HUES48 (cell line): ENCODE data around the gene LRCH2.
"Not testable (repeated sequence)": the region's sequence is repeated elsewhere in the genome, so short reads cannot be mapped to it uniquely, and the experiment has no call there.

Source experiments
- H3K27ac ChIP-seq: one replicate; pipeline ENCODE4 v1.7.0; 2013; ENCODE audit warnings: low read depth, low read length, inconsistent platforms
- H3K27me3 ChIP-seq: 2 replicates; pipeline ENCODE4 v1.6.1; 2013; ENCODE audit warnings: mild to moderate bottlenecking, low read length; ENCODE audit not compliant: control insufficient read depth, insufficient read depth
- H3K36me3 ChIP-seq: 2 replicates; pipeline ENCODE4 v1.6.1; 2013; ENCODE audit warnings: low read length; ENCODE audit not compliant: control insufficient read depth, insufficient read depth
- H3K4me1 ChIP-seq: 2 replicates; pipeline ENCODE4 v1.6.1; 2013; ENCODE audit warnings: mild to moderate bottlenecking, low read length; ENCODE audit not compliant: control insufficient read depth, insufficient read depth
- H3K4me3 ChIP-seq: 2 replicates; pipeline ENCODE4 v1.5.1; 2013; ENCODE audit warnings: mild to moderate bottlenecking, low read depth, low read length
- H3K9ac ChIP-seq: 2 replicates; pipeline ENCODE4 v1.6.1; 2013; ENCODE audit warnings: mild to moderate bottlenecking, low read depth, low read length, moderate library complexity
- H3K9me3 ChIP-seq: 2 replicates; pipeline ENCODE4 v1.6.1; 2013; ENCODE audit warnings: low read length; ENCODE audit not compliant: control insufficient read depth, insufficient read depth

The LRCH2 gene

DNA sequence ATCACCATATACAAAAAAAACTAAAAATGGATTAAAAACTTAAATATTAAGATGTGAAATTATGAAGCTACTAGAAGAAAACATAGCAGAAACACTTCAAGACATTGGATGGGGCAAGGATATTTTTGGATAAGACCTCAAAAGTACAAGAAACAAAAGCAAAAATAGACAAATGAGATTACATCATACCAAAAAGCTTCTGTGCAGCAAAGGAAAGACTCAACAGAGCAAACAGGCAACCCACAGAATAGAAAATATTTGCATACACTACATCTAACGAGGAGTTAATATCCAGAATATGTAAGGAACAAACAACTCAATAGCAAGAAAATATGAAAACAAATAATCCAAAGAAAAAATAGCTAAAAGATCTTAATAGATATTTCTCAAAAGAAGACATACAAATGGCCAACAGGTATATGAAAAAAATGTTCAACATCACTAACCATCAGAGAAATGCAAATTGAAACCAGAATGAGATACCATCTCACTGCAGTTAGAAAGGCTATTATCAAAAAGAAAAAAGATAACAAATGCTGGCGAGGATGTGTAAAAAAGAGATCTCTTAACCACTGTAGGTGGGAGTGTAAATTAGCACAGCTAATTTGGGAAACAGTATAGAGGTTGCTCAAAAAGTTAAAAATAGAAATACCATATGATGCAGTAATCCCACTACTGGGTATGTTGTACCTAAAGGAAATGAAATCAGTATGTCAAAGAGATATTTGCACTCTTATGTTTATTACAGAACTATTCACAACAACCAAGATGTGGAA, 17.8 kb upstream of the LRCH2 start:
- no peak overlapping the region for H3K27ac ChIP-seq
- H3K9ac ChIP-seq: no peak overlapping the region
- no peaks in the 10 kb centered on the region for H3K9me3 ChIP-seq
- H3K4me1 ChIP-seq: no peaks in the 10 kb centered on the region
- peaks cover 7% of the 10 kb centered on the region; the same call in 1 of the 2 replicates for H3K27me3 ChIP-seq
- H3K36me3 ChIP-seq: no peaks in the 10 kb centered on the region
- H3K4me3 ChIP-seq: no peak overlapping the region

GRCh38 chrX:115237056-115237455, 3.2 kb upstream of the LRCH2 start:
- H3K27me3 ChIP-seq: peaks cover 10% of the 10 kb centered on the region
- H3K9ac ChIP-seq: no peak overlapping the region
- H3K27ac ChIP-seq: no peak overlapping the region
- H3K4me3 ChIP-seq: no peak overlapping the region
- H3K4me1 ChIP-seq: peaks cover 10% of the 10 kb centered on the region; the same call in 1 of the 2 replicates
- no peaks in the 10 kb centered on the region; the same call in 1 of the 2 replicates for H3K9me3 ChIP-seq
- no peaks in the 10 kb centered on the region for H3K36me3 ChIP-seq

- H3K36me3 ChIP-seq: no peaks in the 10 kb centered on the region
- no peak overlapping the region for H3K27ac ChIP-seq
- peaks cover 10% of the 10 kb centered on the region for H3K27me3 ChIP-seq
- peaks cover 14% of the 10 kb centered on the region; the same call in 1 of the 2 replicates for H3K4me1 ChIP-seq
- H3K9me3 ChIP-seq: no peaks in the 10 kb centered on the region; the same call in 1 of the 2 replicates
- H3K9ac ChIP-seq: no peak overlapping the region
- no peak overlapping the region for H3K4me3 ChIP-seq
Observed at GRCh38 chrX:115236560-115236959, 2.7 kb upstream of the LRCH2 start.

DNA sequence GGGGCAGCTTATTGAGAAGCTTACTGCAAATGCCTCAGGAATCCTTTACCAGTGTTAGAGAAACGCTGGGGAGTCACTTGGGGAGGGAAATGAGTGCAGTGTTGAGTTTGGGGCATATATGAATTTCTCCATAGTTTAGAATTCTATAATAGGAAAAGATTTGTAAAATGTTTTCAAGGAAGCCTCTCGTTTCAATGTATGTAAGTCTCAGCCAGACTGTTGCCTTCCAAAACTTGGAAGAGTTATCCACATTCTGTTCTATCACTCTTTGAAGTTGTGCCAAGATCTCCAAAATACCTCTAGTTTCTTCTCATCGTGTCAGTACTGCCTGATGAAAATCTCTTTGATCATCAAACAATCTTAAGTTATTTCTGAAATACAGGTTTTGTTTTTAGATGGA, 565 bp upstream of the LRCH2 start:
- peak overlapping the region; percentile 93 for H3K4me3 ChIP-seq
- H3K36me3 ChIP-seq: no peaks in the 10 kb centered on the region
- peaks cover 10% of the 10 kb centered on the region for H3K27me3 ChIP-seq
- H3K9me3 ChIP-seq: no peaks in the 10 kb centered on the region
- H3K27ac ChIP-seq: no peak overlapping the region
- H3K9ac ChIP-seq: 0 out of 2 replicates have a peak overlapping the region, but pooled peaks have one; percentile 21
- H3K4me1 ChIP-seq: peaks cover 26% of the 10 kb centered on the region

GRCh38 chrX:115232933-115233496, 881 bp downstream of the LRCH2 start:
- 0 out of 2 replicates have a peak overlapping the region, but pooled peaks have one; percentile 0 for H3K9ac ChIP-seq
- peaks cover 10% of the 10 kb centered on the region for H3K27me3 ChIP-seq
- H3K27ac ChIP-seq: no peak overlapping the region
- no peaks in the 10 kb centered on the region for H3K36me3 ChIP-seq
- H3K4me3 ChIP-seq: peak overlapping the region; percentile 93
- no peaks in the 10 kb centered on the region for H3K9me3 ChIP-seq
- peaks cover 33% of the 10 kb centered on the region for H3K4me1 ChIP-seq

DNA sequence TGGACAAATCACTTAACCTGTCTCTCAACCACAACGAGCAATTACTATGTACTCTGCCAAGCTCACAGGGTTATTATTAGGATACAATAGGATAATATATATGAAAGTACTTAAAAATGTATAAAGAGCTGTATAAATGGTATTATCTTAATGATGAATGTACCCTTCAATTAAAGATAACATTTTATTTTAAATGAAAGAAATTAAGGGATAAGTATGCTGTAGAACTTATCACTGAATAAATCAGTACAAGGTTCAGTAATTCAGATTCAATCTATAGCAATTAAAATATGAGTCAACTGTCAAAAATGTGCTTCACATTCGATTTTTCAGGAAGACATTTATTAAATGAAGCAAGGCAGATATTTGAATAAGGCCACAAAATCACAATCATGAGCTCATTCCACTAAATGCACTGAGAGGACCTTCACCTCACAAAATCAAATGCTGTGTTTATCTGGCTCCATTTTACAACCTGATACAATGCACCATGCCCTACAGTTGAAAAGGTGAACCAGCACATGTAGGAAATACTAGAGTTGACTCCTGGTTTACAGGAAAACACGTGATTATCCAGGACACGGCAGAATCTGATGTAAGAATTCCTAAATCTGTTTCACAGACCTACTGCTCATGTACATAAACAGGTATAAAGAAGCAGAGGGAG, 4.4 kb downstream of the LRCH2 start:
- no peak overlapping the region for H3K9ac ChIP-seq
- no peaks in the 10 kb centered on the region for H3K9me3 ChIP-seq
- H3K4me1 ChIP-seq: peaks cover 43% of the 10 kb centered on the region
- H3K4me3 ChIP-seq: no peak overlapping the region
- H3K27ac ChIP-seq: no peak overlapping the region
- no peaks in the 10 kb centered on the region for H3K36me3 ChIP-seq
- H3K27me3 ChIP-seq: peaks cover 4% of the 10 kb centered on the region

DNA sequence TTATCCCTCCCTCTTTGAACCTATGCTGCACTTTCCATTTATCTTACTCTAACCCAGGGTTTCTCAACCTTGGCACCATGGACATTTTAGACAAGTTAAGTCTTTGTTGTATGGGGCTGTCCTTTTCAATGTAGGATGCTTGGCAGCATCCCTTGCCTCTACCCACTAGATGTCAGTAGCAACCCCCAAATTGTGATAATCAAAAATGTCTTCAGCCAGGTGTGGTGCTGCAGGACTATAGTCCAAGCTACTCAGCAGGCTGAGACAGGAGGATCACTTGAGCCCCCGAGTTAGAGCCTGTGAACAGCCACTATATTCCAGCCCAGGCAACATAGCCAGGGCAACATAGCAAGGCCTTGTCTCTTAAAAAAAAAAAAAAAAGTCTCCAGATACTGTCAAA, 7.0 kb downstream of the LRCH2 start:
- Histone ChIP-seq H3K27me3 (no peaks in the 10 kb centered on the region), H3K4me1 (peaks cover 32% of the 10 kb centered on the region), H3K36me3 (no peaks in the 10 kb centered on the region), H3K27ac (no peak overlapping the region), H3K9me3 (no peaks in the 10 kb centered on the region), H3K4me3 (no peak overlapping the region), H3K9ac (no peak overlapping the region)

DNA sequence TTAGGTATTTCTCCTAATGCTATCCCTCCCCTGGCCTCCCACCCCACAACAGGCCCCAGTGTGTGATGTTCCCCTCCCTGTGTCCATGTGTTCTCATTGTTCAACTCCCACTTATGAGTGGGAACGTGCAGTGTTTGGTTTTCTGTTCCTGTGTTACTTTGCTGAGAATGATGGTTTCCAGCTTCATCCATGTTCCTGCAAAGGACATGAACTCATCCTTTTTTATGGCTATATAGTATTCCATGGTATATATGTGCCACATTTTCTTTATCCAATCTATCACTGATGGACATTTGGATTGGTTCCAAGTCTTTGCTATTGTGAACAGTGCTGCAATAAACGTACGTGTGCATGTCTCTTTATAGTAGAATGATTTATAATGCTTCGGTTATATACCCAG, 16.6 kb downstream of the LRCH2 start:
- H3K4me3 ChIP-seq, H3K27me3 ChIP-seq, H3K9ac ChIP-seq, H3K36me3 ChIP-seq, H3K4me1 ChIP-seq, H3K9me3 ChIP-seq, H3K27ac ChIP-seq: not testable (repeated sequence)

- Histone ChIP-seq H3K27me3 (no peaks in the 10 kb centered on the region), H3K4me1 (no peaks in the 10 kb centered on the region), H3K27ac (no peak overlapping the region), H3K9ac (no peak overlapping the region), H3K9me3 (peaks cover 8% of the 10 kb centered on the region; the same call in 1 of the 2 replicates), H3K4me3 (no peak overlapping the region), H3K36me3 (no peaks in the 10 kb centered on the region)
Observed at GRCh38 chrX:115214605-115215004, 19.3 kb downstream of the LRCH2 start.

GRCh38 chrX:115214151-115214550, 19.7 kb downstream of the LRCH2 start:
- Histone ChIP-seq H3K36me3 (no peaks in the 10 kb centered on the region), H3K4me1 (no peaks in the 10 kb centered on the region), H3K9me3 (peaks cover 8% of the 10 kb centered on the region; the same call in 1 of the 2 replicates), H3K9ac (no peak overlapping the region), H3K4me3 (no peak overlapping the region), H3K27me3 (no peaks in the 10 kb centered on the region), H3K27ac (no peak overlapping the region)

- H3K27ac ChIP-seq, H3K4me1 ChIP-seq, H3K9ac ChIP-seq, H3K36me3 ChIP-seq, H3K27me3 ChIP-seq, H3K4me3 ChIP-seq: not testable (repeated sequence)
- H3K9me3 ChIP-seq: peaks cover 17% of the 10 kb centered on the region
Observed at GRCh38 chrX:115209547-115209946, 24.3 kb downstream of the LRCH2 start.
